Measurements from ENCODE around the gene IER5L.

Gene IER5L

DNA sequence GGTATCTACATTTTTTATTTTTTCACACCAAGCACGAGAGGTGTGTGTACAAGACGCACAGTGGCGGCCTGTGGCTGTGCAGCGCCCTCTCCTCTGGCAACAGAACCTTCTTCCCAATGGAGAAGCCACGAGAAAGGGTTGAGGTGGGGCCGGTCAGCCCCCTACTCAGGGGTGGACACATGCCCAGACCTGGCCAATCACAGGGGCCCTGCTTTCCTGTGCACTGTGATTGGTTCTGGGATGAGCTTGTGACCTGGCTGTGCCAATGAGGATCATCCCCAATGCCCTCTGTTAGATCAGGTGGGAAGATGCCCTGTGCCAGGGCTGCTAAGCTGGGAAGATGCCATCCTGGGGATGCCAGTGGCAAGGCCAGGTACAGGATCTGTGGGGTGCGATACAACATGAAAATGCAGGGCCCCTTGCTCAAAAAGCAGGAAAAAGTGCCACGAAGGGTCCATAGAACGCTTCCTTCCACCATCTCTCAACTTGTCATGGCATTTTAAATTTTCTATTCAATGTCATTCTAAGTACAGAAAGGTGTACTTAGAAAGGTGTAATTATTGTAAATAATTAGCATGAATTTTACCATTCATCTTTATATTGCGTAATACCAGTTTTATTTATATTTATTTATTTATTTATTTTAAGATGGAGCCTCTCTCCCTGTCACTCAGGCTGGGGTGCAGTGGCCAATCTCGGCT is 15.4 kb downstream of the IER5L start:
- TF ChIP-seq, protein P1, sequence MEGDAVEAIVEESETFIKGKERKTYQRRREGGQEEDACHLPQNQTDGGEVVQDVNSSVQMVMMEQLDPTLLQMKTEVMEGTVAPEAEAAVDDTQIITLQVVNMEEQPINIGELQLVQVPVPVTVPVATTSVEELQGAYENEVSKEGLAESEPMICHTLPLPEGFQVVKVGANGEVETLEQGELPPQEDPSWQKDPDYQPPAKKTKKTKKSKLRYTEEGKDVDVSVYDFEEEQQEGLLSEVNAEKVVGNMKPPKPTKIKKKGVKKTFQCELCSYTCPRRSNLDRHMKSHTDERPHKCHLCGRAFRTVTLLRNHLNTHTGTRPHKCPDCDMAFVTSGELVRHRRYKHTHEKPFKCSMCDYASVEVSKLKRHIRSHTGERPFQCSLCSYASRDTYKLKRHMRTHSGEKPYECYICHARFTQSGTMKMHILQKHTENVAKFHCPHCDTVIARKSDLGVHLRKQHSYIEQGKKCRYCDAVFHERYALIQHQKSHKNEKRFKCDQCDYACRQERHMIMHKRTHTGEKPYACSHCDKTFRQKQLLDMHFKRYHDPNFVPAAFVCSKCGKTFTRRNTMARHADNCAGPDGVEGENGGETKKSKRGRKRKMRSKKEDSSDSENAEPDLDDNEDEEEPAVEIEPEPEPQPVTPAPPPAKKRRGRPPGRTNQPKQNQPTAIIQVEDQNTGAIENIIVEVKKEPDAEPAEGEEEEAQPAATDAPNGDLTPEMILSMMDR (IDR thresholded peaks at IDR 0.05; ENCODE audit: insufficient read depth, low read depth, low read length, missing control alignments), result no peak
- no peak overlapping the region for H3K4me3 ChIP-seq (ENCODE audit: low read length)
- DNase-seq (ENCODE audit: low read depth), result no peak

DNA sequence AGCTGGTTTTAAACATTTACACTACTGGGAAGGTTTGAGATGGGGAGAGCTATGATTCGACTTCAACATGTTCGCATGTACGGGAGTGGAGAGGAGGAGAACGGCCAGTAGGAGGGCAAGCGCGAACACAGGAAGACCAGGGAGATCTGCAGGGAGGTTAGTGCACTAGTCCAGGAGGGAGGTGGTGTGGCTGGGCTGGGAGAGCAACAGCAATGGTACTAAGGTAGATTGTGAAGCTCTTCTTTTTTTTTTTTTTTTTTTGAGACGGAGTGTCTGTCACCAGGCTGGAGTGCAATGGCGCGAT is 16.6 kb downstream of the IER5L start:
- H3K4me3 ChIP-seq (ENCODE audit: low read length), result no peak overlapping the region
- TF ChIP-seq, protein P1 (IDR thresholded peaks at IDR 0.05; ENCODE audit: insufficient read depth, low read depth, low read length, missing control alignments), result no peak
- no peak for DNase-seq (ENCODE audit: low read depth)

DNA sequence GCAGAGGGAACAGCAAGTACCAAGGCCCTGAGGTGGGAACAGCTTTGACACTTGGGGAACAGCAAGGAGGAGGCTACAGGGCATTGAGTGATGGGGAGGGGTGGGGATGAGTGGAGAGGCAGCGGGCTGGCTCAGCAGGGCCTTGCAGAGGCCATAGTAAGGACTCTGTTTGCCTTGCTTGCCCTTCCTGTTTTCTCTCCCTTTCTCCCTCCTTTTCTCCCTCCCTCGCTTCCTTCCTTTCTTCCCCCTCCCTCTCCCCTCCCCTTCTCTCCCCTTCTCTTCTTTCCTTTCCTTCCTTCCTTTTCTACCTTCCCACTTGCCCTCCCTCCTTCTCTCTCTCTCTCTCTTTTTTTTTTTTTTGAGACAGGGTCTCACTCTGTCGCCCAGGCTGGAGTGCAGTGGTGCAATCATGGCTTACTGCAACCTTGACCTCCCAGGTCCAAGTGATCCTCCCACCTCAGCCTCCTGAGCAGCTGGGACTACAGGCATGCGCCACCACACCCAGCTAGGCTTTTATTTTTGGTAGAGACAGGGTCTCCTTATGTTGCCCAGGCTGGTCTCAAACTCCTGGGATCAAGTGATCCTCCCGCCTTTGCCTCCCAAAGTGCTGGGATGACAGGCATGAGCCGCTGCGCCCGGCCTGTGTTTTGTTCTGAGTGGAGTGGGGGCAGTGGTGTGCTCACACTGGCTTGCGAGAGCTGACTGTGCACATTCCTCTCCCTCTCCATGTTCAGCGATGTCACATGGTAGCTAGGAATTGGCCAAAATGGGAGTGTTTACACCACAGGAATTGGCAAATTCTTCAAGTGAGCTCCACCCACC is 17.1 kb downstream of the IER5L start:
- TF ChIP-seq, protein P1 (IDR thresholded peaks at IDR 0.05; ENCODE audit: insufficient read depth, low read depth, low read length, missing control alignments), result no peak
- DNase-seq (ENCODE audit: low read depth), result no peak
- no peak overlapping the region for H3K4me3 ChIP-seq (ENCODE audit: low read length)

DNA sequence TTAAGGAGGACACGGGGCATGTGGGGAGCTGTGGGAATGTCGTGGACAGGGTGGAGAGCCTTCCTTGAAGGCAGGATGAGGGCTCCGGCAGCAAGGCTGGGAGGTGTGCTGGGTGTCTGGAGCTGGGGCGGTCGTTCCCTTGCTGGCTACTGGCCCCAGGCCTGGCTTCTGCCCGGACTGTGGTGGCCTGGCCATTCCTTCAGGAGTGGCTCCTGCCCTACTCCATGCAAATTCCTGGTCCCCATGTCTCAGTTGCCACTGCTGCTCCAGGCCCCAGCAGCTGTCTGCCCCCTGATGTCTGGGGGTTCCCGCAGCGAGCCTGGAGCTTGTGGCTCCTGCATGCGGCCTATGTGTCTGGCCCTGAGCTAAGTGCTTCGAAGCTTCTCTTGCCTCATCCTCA is 21.9 kb downstream of the IER5L start:
- TF ChIP-seq, protein P1 (IDR thresholded peaks at IDR 0.05; ENCODE audit: insufficient read depth, low read depth, low read length, missing control alignments), result no peak
- no peak for DNase-seq (ENCODE audit: low read depth)
- H3K4me3 ChIP-seq (ENCODE audit: low read length), result no peak overlapping the region

DNA sequence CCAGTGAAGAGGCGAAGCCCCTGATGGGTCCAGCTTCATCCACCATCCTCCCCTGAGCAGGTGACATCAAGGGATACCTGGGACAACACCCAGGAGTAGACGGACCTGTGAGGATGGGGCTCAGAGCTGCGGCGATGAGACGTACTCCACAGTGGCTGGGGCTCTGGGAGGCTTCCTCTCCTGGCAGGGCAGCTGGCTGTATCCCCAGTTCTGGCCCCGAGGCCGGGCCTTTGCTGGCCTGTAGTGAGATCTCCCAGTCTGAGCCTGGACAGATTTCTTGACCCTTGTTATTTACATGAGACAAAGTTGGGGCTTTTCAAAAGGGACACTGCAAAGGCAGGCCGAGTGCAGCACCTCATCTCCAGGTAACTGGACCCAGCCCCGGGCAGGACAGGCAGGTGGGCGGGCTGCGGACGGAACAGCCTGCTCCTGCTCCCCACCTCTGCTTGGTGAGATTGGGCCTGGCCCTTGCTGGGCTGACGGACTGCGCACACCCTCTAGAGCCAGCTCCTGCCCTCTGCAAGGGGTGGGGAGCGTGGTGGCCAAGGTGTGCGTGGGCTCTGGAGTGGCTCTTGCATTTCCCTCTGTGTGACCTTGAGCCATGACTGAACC is 23.1 kb downstream of the IER5L start:
- TF ChIP-seq, protein P1 (IDR thresholded peaks at IDR 0.05; ENCODE audit: insufficient read depth, low read depth, low read length, missing control alignments), result no peak
- no peak overlapping the region for H3K4me3 ChIP-seq (ENCODE audit: low read length)
- no peak for DNase-seq (ENCODE audit: low read depth)

DNA sequence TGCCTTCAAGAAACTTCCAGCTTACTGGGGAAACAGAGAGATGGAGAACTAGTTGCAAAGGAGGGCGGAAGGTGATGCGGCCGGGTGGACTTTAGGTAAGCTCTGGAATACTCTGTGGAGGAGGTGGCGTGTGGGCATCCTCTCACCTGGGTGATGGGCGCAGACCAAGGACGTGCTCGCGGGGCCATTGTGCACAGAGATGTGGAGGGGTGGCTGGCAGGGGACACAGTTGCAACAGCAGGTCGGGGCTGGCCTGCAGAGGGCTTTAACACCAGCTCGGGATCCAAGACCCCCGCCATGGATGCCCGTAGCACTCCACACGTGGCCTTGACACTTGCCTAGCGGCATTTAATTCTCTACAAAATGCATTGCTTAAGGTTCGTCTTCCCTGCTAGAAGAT is 26.6 kb downstream of the IER5L start:
- H3K4me3 ChIP-seq (ENCODE audit: low read length), result no peak overlapping the region
- TF ChIP-seq, protein P1 (IDR thresholded peaks at IDR 0.05; ENCODE audit: insufficient read depth, low read depth, low read length, missing control alignments), result no peak
- DNase-seq (ENCODE audit: low read depth), result no peak
